Astrocyte (in vitro differentiated cells and primary cell): ENCODE measurements around the gene ADAMTS6. TPM values are rescaled to one million over a fixed set of nuclear protein-coding genes. Genes with fewer than 3 reads are reported as not detected.

ENCODE experiments used
- DNase-seq: peaks from one replicate; pipeline ENCODE4 v3.0.0-alpha.2; 2010; ENCODE audit warnings: low read depth
- FAIRE-seq: peaks from 2 replicates; lab custom pipeline; 2011; peaks lifted over from hg19 to GRCh38; lab: Jason Lieb, UNC
- H2AFZ ChIP-seq: 2 replicates; pipeline ENCODE4 v1.6.0; 2012; ENCODE audit warnings: low read depth, low read length, inconsistent platforms
- H3K27ac ChIP-seq: 2 replicates; pipeline ENCODE4 v1.5.1; 2011; ENCODE audit warnings: low read depth, low read length, inconsistent platforms
- H3K27me3 ChIP-seq: 2 replicates; pipeline ENCODE4 v1.6.0; 2011; ENCODE audit warnings: low read length, inconsistent platforms; ENCODE audit not compliant: insufficient read depth
- H3K36me3 ChIP-seq: 2 replicates; pipeline ENCODE4 v1.5.1; 2011; ENCODE audit warnings: low read length, inconsistent platforms; ENCODE audit not compliant: insufficient read depth
- H3K4me1 ChIP-seq: 2 replicates; pipeline ENCODE4 v1.5.1; 2011; ENCODE audit warnings: low read length, inconsistent platforms; ENCODE audit not compliant: insufficient read depth
- H3K4me2 ChIP-seq: 2 replicates; pipeline ENCODE4 v1.6.0; 2012; ENCODE audit warnings: low read length, inconsistent platforms
- H3K4me3 ChIP-seq: 2 replicates; pipeline ENCODE4 v1.5.1; 2011; ENCODE audit warnings: low read depth, mild to moderate bottlenecking, low read length, inconsistent platforms; ENCODE audit not compliant: insufficient read depth
- H3K79me2 ChIP-seq: 2 replicates; pipeline ENCODE4 v1.6.0; 2012; ENCODE audit warnings: mild to moderate bottlenecking, low read length, inconsistent platforms; ENCODE audit not compliant: insufficient read depth
- H3K9ac ChIP-seq: 2 replicates; pipeline ENCODE4 v1.6.0; 2012; ENCODE audit warnings: mild to moderate bottlenecking, low read length, inconsistent platforms
- H3K9me3 ChIP-seq: 2 replicates; pipeline ENCODE4 v1.5.1; 2012; ENCODE audit warnings: low read depth, mild to moderate bottlenecking, low read length, inconsistent platforms; ENCODE audit not compliant: insufficient read depth
- H4K20me1 ChIP-seq: 2 replicates; pipeline ENCODE4 v1.6.0; 2012; ENCODE audit warnings: low read length, inconsistent platforms; ENCODE audit not compliant: insufficient read depth
- H3K27ac Mint-ChIP-seq: one replicate; pipeline ENCODE4 v1.8.0; 2021; ENCODE audit warnings: mild to moderate bottlenecking, mixed read lengths; ENCODE audit not compliant: unreplicated experiment
- H3K27me3 Mint-ChIP-seq: one replicate; pipeline ENCODE4 v1.8.0; 2021; ENCODE audit warnings: low read depth, mixed read lengths; ENCODE audit not compliant: unreplicated experiment
- H3K36me3 Mint-ChIP-seq: one replicate; pipeline ENCODE4 v1.8.0; 2021; ENCODE audit warnings: low read depth, mixed read lengths; ENCODE audit not compliant: unreplicated experiment
- H3K4me1 Mint-ChIP-seq: one replicate; pipeline ENCODE4 v1.8.0; 2021; ENCODE audit warnings: low read depth, mixed read lengths; ENCODE audit not compliant: unreplicated experiment
- H3K4me3 Mint-ChIP-seq: one replicate; pipeline ENCODE4 v1.8.0; 2021; ENCODE audit warnings: mild to moderate bottlenecking, moderate library complexity, mixed read lengths; ENCODE audit not compliant: unreplicated experiment
- H3K9me3 Mint-ChIP-seq: one replicate; pipeline ENCODE4 v1.8.0; 2021; ENCODE audit warnings: mild to moderate bottlenecking, mixed read lengths; ENCODE audit not compliant: unreplicated experiment
- CTCF ChIP-seq: IDR thresholded peaks from 2 replicates; pipeline ENCODE4 v1.5.1; 2011; ENCODE audit warnings: low read depth, mild to moderate bottlenecking, inconsistent platforms, low read length, moderate library complexity; ENCODE audit not compliant: insufficient read depth
- EZH2 ChIP-seq: IDR thresholded peaks from 2 replicates; pipeline ENCODE4 v1.6.1; 2012; ENCODE audit warnings: mild to moderate bottlenecking, low read length, inconsistent platforms; ENCODE audit not compliant: insufficient read depth
- total RNA-seq: library from RNA; stranded (reverse); gene quantifications from 2 replicates; pipeline ENCODE4 v1.2.1, GENCODE V29; 2021

The ADAMTS6 gene
- total RNA-seq, 1 donor from 2014 or later = 27.7 TPM

DNA sequence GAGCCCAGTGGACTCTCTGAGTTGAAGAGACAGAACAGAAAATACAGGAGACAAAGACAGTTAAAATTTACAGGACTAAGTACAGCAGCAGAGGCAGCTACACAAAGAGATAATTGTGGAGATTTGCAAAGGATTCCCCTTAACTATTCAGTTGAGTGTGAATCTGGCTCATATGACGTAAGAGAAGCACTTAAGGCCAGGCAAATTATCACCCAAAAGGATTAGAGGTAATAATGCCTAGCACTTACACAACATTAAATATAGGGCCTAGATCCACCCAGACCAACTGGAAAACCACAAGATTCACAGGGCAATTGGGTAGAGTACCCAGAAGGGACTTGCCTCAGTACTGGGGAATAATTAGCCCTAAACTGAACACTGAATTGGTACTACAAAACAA, 41.3 kb downstream of the ADAMTS6 start:
- no peak overlapping the region for H3K4me2 ChIP-seq
- Mint-ChIP-seq H3K9me3 (peaks cover 1% of the 10 kb centered on the region), H3K4me3 (no peak overlapping the region), H3K4me1 (no peaks in the 10 kb centered on the region), H3K27me3 (no peaks in the 10 kb centered on the region), H3K27ac (no peak overlapping the region), H3K36me3 (peaks cover 13% of the 10 kb centered on the region)
- H3K9me3 ChIP-seq = no peaks in the 10 kb centered on the region
- peaks cover 4% of the 10 kb centered on the region for H3K36me3 ChIP-seq
- peaks cover 2% of the 10 kb centered on the region for H4K20me1 ChIP-seq
- no peak overlapping the region for H3K9ac ChIP-seq
- H3K4me1 ChIP-seq = no peaks in the 10 kb centered on the region
- no peak overlapping the region for H3K4me3 ChIP-seq
- no peak overlapping the region for H3K27ac ChIP-seq
- H3K27me3 ChIP-seq = no peaks in the 10 kb centered on the region
- TF ChIP-seq EZH2 (no peak), CTCF (no peak)
- peaks cover 5% of the 10 kb centered on the region for H3K79me2 ChIP-seq
- H2AFZ ChIP-seq = no peak overlapping the region
- DNase-seq (no peak), FAIRE-seq (no peak)

DNA sequence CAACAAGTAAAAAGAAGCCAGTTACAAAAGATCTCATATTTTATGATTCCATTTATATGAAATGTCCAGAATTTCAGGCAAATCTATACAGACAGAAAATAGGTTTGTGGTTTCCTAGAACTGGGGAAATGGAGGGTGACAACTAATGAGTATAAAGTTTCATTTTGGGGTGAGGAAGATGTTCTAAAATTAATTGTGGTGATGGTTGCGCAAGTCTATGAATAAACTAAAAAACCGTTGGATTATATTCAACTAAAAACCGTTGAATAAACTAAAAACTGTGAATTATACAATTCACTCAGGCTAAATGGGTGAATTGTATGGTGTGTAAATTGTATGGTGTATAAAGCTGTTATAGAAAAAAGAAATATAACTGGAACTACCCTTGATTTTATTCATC, 47.6 kb downstream of the ADAMTS6 start:
- Histone ChIP-seq H3K9ac (no peak overlapping the region), H3K79me2 (no peaks in the 10 kb centered on the region), H3K27me3 (no peaks in the 10 kb centered on the region), H3K27ac (no peak overlapping the region), H3K4me3 (no peak overlapping the region), H2AFZ (no peak overlapping the region), H3K36me3 (peaks cover 16% of the 10 kb centered on the region), H4K20me1 (peaks cover 2% of the 10 kb centered on the region), H3K9me3 (no peaks in the 10 kb centered on the region), H3K4me2 (no peak overlapping the region), H3K4me1 (no peaks in the 10 kb centered on the region)
- TF ChIP-seq CTCF = no peak
- TF ChIP-seq EZH2 = no peak
- no peaks in the 10 kb centered on the region for H3K27me3 Mint-ChIP-seq
- no peaks in the 10 kb centered on the region for H3K4me1 Mint-ChIP-seq
- peaks cover 13% of the 10 kb centered on the region for H3K36me3 Mint-ChIP-seq
- FAIRE-seq (no peak), DNase-seq (no peak)
- H3K27ac Mint-ChIP-seq = no peak overlapping the region
- H3K9me3 Mint-ChIP-seq = no peaks in the 10 kb centered on the region
- H3K4me3 Mint-ChIP-seq = no peak overlapping the region

DNA sequence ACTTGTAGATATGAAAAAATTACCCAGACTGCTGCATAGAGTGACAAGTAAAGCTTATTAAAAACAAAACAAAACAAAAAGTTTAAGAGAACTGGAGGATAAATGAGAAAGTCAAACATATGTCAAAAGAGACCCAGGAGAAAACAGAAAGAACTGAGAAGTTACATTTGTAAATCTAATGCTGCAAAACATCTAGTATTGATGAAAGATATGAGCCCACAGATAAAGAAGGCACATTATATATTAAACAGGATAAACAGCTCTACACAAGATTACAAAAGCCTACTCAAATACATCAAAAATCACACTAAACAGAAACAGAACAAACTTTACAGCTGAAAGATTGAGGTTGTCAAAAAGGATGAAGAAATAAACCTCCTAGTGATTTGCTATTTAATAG, 55.1 kb downstream of the ADAMTS6 start:
- Histone ChIP-seq H3K4me3 (no peak overlapping the region), H3K27me3 (no peaks in the 10 kb centered on the region), H3K27ac (no peak overlapping the region), H3K9me3 (no peaks in the 10 kb centered on the region), H3K79me2 (peaks cover 5% of the 10 kb centered on the region), H3K9ac (no peak overlapping the region), H2AFZ (no peak overlapping the region), H3K4me2 (no peak overlapping the region), H3K36me3 (peaks cover 21% of the 10 kb centered on the region), H3K4me1 (no peaks in the 10 kb centered on the region), H4K20me1 (no peaks in the 10 kb centered on the region)
- Mint-ChIP-seq H3K9me3 (no peaks in the 10 kb centered on the region), H3K4me3 (no peak overlapping the region), H3K4me1 (no peaks in the 10 kb centered on the region), H3K27me3 (no peaks in the 10 kb centered on the region), H3K27ac (no peak overlapping the region), H3K36me3 (peaks cover 6% of the 10 kb centered on the region)
- peak; percentile 32 for FAIRE-seq
- no peak for DNase-seq
- TF ChIP-seq CTCF = no peak
- TF ChIP-seq EZH2 = no peak
